K562 (cell line): ENCODE results near the gene VEGFA. TPM values are rescaled to one million over a fixed set of nuclear protein-coding genes. Genes with fewer than 3 reads are reported as not detected.

Experiments
- ATAC-seq: fragments of 200-7000 bp; cut with Tn5 transposase; 3 replicates; pipeline ENCODE4 v1.9.1; 2020; ENCODE audit warnings: moderate library complexity
- BruUV-seq: library from RNA; stranded (reverse); fragments of 400-500 nt; replicated peaks from 2 replicates; lab custom pipeline; 2021; lab: Mats Ljungman, UMichigan
- CTCF ChIA-PET: fragments of 300-600 bp; formaldehyde crosslinking; extraction: SDS; loops from one replicate; lab custom pipeline; 2021; ENCODE audit warnings: low intra/inter-chr PET ratio; lab: Yijun Ruan, JAX
- POLR2A ChIA-PET: fragments of 300-600, 350-650 bp; sonication (Branson Sonifier 250); formaldehyde crosslinking; extraction: SDS; loops from one replicate; lab custom pipeline; 2021; ENCODE audit warnings: antibody characterized with exemption, inconsistent platforms; lab: Yijun Ruan, JAX
- DNase-seq, 4 experiments: peaks; one replicate each; pipeline versions ENCODE4 v3.0.0 to v3.0.0-alpha.2; 2011 to 2018; ENCODE audit warnings: low spot score in 3 of 4, mixed read lengths in 3 of 4; ENCODE audit errors: extremely low read depth in 1 of 4
- FAIRE-seq: peaks from 2 replicates; lab custom pipeline; 2011; peaks lifted over from hg19 to GRCh38; lab: Jason Lieb, UNC
- H2AFZ ChIP-seq: 2 replicates; pipeline ENCODE4 v1.6.0; 2011; ENCODE audit warnings: low read depth, low read length, control low read depth, inconsistent platforms
- H3K27ac ChIP-seq: fragments of 200-600 bp; 3 replicates; pipeline ENCODE4 v1.8.0; 2011; ENCODE audit warnings: low read depth, mild to moderate bottlenecking, control low read depth, inconsistent platforms, low read length, moderate library complexity, mixed read lengths; ENCODE audit errors: extremely low read depth
- H3K27me3 ChIP-seq, 2 experiments: fragments of 300-600 bp in 1 of 2; 2 replicates in 1 of 2; 3 replicates in 1 of 2; pipeline versions ENCODE4 v1.6.0 to v1.8.0; 2011; ENCODE audit warnings: inconsistent platforms in 2 of 2, low read length in 2 of 2, mild to moderate bottlenecking in 1 of 2, mixed read lengths in 1 of 2, moderate library complexity in 1 of 2; ENCODE audit not compliant: control insufficient read depth in 2 of 2, insufficient read depth in 2 of 2
- H3K36me3 ChIP-seq: fragments of 300-600 bp; 3 replicates; pipeline ENCODE4 v1.8.0; 2011; ENCODE audit warnings: mild to moderate bottlenecking, low read length, inconsistent platforms; ENCODE audit not compliant: control insufficient read depth, insufficient read depth
- H3K4me1 ChIP-seq, 2 experiments: fragments of 200-600 bp in 1 of 2; replicated peaks in 1 of 2; 2 replicates in 1 of 2; 3 replicates in 1 of 2; pipeline versions ENCODE4 v1.5.1 to v1.8.0; 2011; ENCODE audit warnings: inconsistent platforms in 2 of 2, low read length in 2 of 2, mild to moderate bottlenecking in 1 of 2, mixed read lengths in 1 of 2, moderate library complexity in 1 of 2; ENCODE audit not compliant: control insufficient read depth in 2 of 2, insufficient read depth in 2 of 2
- H3K4me2 ChIP-seq: 2 replicates; pipeline ENCODE4 v1.6.1; 2011; ENCODE audit warnings: low read length, control low read depth, inconsistent platforms, mixed read lengths; ENCODE audit not compliant: insufficient read depth
- H3K4me3 ChIP-seq: fragments of 200-600 bp; sonication (generic), shearing (Covaris generic); 2 replicates; pipeline ENCODE4 v1.5.1; 2016; ENCODE audit warnings: control low read depth, inconsistent platforms
- H3K79me2 ChIP-seq: fragments of 200-600 bp; 3 replicates; pipeline ENCODE4 v1.8.0; 2011; ENCODE audit warnings: low read length, inconsistent platforms; ENCODE audit not compliant: control insufficient read depth, insufficient read depth
- H3K9ac ChIP-seq, 2 experiments: 2 replicates each; pipeline versions ENCODE4 v1.6.0 to v1.6.1; 2011; ENCODE audit warnings: low read depth in 2 of 2, low read length in 2 of 2, control low read depth in 1 of 2, inconsistent platforms in 1 of 2, mild to moderate bottlenecking in 1 of 2, mixed read lengths in 1 of 2; ENCODE audit not compliant: insufficient read depth in 1 of 2
- H3K9me1 ChIP-seq: one replicate; pipeline ENCODE4 v1.6.0; 2011; ENCODE audit warnings: inconsistent platforms, mild to moderate bottlenecking, low read length, moderate library complexity; ENCODE audit not compliant: control insufficient read depth, insufficient read depth
- H3K9me3 ChIP-seq: replicated peaks from 2 replicates; pipeline ENCODE4 v1.5.1; 2011; ENCODE audit warnings: low read depth, low read length, inconsistent platforms; ENCODE audit not compliant: control insufficient read depth, insufficient read depth
- H4K20me1 ChIP-seq: replicated peaks from 2 replicates; pipeline ENCODE4 v1.6.1; 2011; ENCODE audit warnings: low read length, inconsistent platforms, mixed read lengths; ENCODE audit not compliant: control insufficient read depth, insufficient read depth
- CLOCK ChIP-seq: fragments of 250-450 bp; sonication (Bioruptor Pico); IDR thresholded peaks from 2 replicates; pipeline ENCODE4 v1.4.0; 2020; ENCODE audit warnings: mild to moderate bottlenecking, moderate library complexity, borderline replicate concordance
- RFX1 ChIP-seq: fragments of 450-650 bp; IDR thresholded peaks from 2 replicates; pipeline ENCODE4 v1.6.1; 2016; ENCODE audit warnings: mild to moderate bottlenecking, moderate library complexity
- USF1 ChIP-seq: sonication (generic); formaldehyde crosslinking; IDR thresholded peaks from 2 replicates; pipeline ENCODE4 v1.9.0; 2022; ENCODE audit warnings: mild to moderate bottlenecking, missing genetic modification reagents
- ZNF124 ChIP-seq: sonication (generic); formaldehyde crosslinking; IDR thresholded peaks from 2 replicates; pipeline ENCODE4 v1.8.1; 2022; ENCODE audit warnings: missing genetic modification reagents
- WGBS: fragments of 100-300 bp; shearing (Covaris generic); methylation state at CpG from one replicate; pipeline ENCODE4 v1.1.6; 2016; ENCODE audit warnings: low coverage, mixed read lengths; ENCODE audit not compliant: insufficient coverage; ENCODE audit errors: missing lambda C conversion rate; 5-methylcytosine and 5-hydroxymethylcytosine counted together
- in situ Hi-C: fragments of 300-500 bp; cut with MboI; formaldehyde crosslinking; loops from 4 replicates; pipeline ENCODE4 v1.15.0; 2018; ENCODE audit warnings: inconsistent platforms, mixed read lengths
- intact Hi-C: fragments of 100-400 bp; cut with micrococcal nuclease; formaldehyde crosslinking; loops from 2 replicates; pipeline ENCODE4 v1.14.2; 2022
- polyA plus RNA-seq, 8 experiments: library from polyadenylated mRNA; depleted of rRNA in 4 of 8; stranded (reverse) in 5 of 8; unstranded in 3 of 8; fragments of >200 nt; fragmentation: Nextera tagmentation in 2 of 8; fragmentation: Illumina TruSeq in 1 of 8; extraction: Ambion mirVana in 2 of 8; extraction: Trizol in 1 of 8; gene quantifications; 2 replicates each; pipeline versions ENCODE4 v1.2.1 to v1.2.3, GENCODE V29; 2011 to 2014; ENCODE audit warnings: inconsistent platforms in 1 of 8, missing spikeins in 1 of 8
- total RNA-seq, 7 experiments: library from RNA; depleted of rRNA in 6 of 7; stranded (reverse); fragments of >200 nt in 6 of 7; fragmentation: Illumina TruSeq in 2 of 7; extraction: Trizol in 2 of 7; gene quantifications; 2 replicates each; pipeline versions ENCODE4 v1.2.1 to v1.2.3, GENCODE V29; 2011 to 2021; ENCODE audit warnings: low replicate concordance in 1 of 7

VEGFA gene
- total and polyA plus RNA-seq, 9 of the 15 experiments (the other 6 are each of a cell fraction or from before 2014, with no cell fraction given): 14.0 to 271 (median 124) TPM

- no peak for TF ChIP-seq CLOCK (CRISPR knock-in tag)
Observed at GRCh38 chr6:43763812-43764522, 6.0 kb upstream of the VEGFA start (continued).

GRCh38 chr6:43764772-43765171 lies 5.2 kb upstream of the VEGFA start:
- no peaks in the 10 kb centered on the region for H3K36me3 ChIP-seq
- no peak overlapping the region for H3K27ac ChIP-seq
- no peak overlapping the region for H3K9ac ChIP-seq
- no peaks in the 10 kb centered on the region for H3K79me2 ChIP-seq
- H3K9me1 ChIP-seq: no peaks in the 10 kb centered on the region
- H3K27me3 ChIP-seq: peaks cover 10 to 29% of the 10 kb centered on the region in 2 experiments; a peak in 4 of 5 replicates
- TF ChIP-seq RFX1 (no peak), ZNF124 (no peak), USF1 (CRISPR knock-in tag) (no peak)
- WGBS: 41% methylated on average over 5 of the region's 5 CpGs
- POLR2A ChIA-PET: interaction anchor here (1.0 to 1.5 kb wide), 5 partner anchors 9 to 40 kb away, joined by 3 to 11 read pairs (median 3); no protein-coding TSS in a partner anchor
- intact Hi-C loops (no loop called here), in situ Hi-C loops (no loop called here)
- ATAC-seq (no peak), FAIRE-seq (no peak), DNase-seq (no peak)
- H2AFZ ChIP-seq: no peak overlapping the region
- H3K4me3 ChIP-seq: no peak overlapping the region
- BruUV-seq: no TSS peak
- peaks cover 6 to 10% of the 10 kb centered on the region in 2 experiments; a peak in 4 of 5 replicates for H3K4me1 ChIP-seq
- no peaks in the 10 kb centered on the region for H4K20me1 ChIP-seq
- CTCF ChIA-PET: interaction anchor here (0.6 kb wide), 1 partner anchor 332 kb away, joined by 4 read pairs; no protein-coding TSS in a partner anchor
- no peak overlapping the region for H3K4me2 ChIP-seq
- H3K9me3 ChIP-seq: no peaks in the 10 kb centered on the region
